Measurements from ENCODE around the gene CCDC146.

- TF ChIP-seq FOXP2 (optimal IDR thresholded peaks at IDR 0.05; ENCODE audit: borderline replicate concordance, extremely low read depth, extremely low read length, insufficient read depth) (no peak), REST (IDR thresholded peaks at IDR 0.05; ENCODE audit: insufficient read depth in 1 of 2, low read depth in 2 of 2, low read length in 2 of 2) (no peak), TAF1 (IDR thresholded peaks at IDR 0.05; ENCODE audit: borderline replicate concordance, insufficient read depth, low read length) (no peak)
These were observed 35.0 kb downstream of the CCDC146 start for GRCh38 chr7:77157446-77157845.
